IMR-90 (cell line): ENCODE results near the gene RPS6KA5. TPM values are rescaled to one million over a fixed set of nuclear protein-coding genes. Genes with fewer than 3 reads are reported as not detected.
"Not testable (repeated sequence)": the region's sequence is repeated elsewhere in the genome, so short reads cannot be mapped to it uniquely, and the experiment has no call there.

Experiments
- ATAC-seq: fragments of 200-7000 bp; cut with Tn5 transposase; 2 replicates; pipeline ENCODE4 v1.9.1; 2020; ENCODE audit warnings: low read depth, mild to moderate bottlenecking, moderate library complexity
- BruUV-seq: library from RNA; stranded (reverse); fragments of 400-500 nt; replicated peaks from 2 replicates; lab custom pipeline; 2021; lab: Mats Ljungman, UMichigan
- CTCF ChIA-PET: fragments of 300-600 bp; formaldehyde crosslinking; extraction: SDS; loops from one replicate; lab custom pipeline; 2021; ENCODE audit warnings: antibody characterized with exemption; lab: Yijun Ruan, JAX
- POLR2A ChIA-PET: fragments of 300-600 bp; sonication (Branson Sonifier 250); formaldehyde crosslinking; loops from one replicate; lab custom pipeline; 2022; ENCODE audit warnings: antibody characterized with exemption; ENCODE audit not compliant: unreplicated experiment; lab: Charles Lee
- DNase-seq: peaks from one replicate; pipeline ENCODE4 v3.0.0; 2013
- H2AFZ ChIP-seq: replicated peaks from 2 replicates; pipeline ENCODE3; 2013; ENCODE audit warnings: low read length, mild to moderate bottlenecking; ENCODE audit not compliant: poor library complexity
- H2AK5ac ChIP-seq: 2 replicates; pipeline ENCODE4 v1.6.1; 2013; ENCODE audit warnings: low read depth, low read length, inconsistent platforms
- H2AK9ac ChIP-seq: replicated peaks from 2 replicates; pipeline ENCODE3; 2013; ENCODE audit warnings: mild to moderate bottlenecking, low read depth, low read length, moderate library complexity; ENCODE audit not compliant: poor library complexity
- H2BK120ac ChIP-seq: 2 replicates; pipeline ENCODE4 v1.6.1; 2013; ENCODE audit warnings: low read depth, low read length, inconsistent platforms
- H2BK15ac ChIP-seq: 3 replicates; pipeline ENCODE4 v1.6.1; 2013; ENCODE audit warnings: low read depth, low read length, inconsistent platforms
- H2BK20ac ChIP-seq: 2 replicates; pipeline ENCODE4 v1.6.1; 2013; ENCODE audit warnings: low read depth, mild to moderate bottlenecking, inconsistent platforms, low read length, moderate library complexity
- H2BK5ac ChIP-seq: 2 replicates; pipeline ENCODE4 v1.6.1; 2013; ENCODE audit warnings: mild to moderate bottlenecking, low read depth, low read length, inconsistent platforms; ENCODE audit not compliant: poor library complexity, severe bottlenecking
- H3K14ac ChIP-seq: replicated peaks from 2 replicates; pipeline ENCODE4 v1.6.1; 2013; ENCODE audit warnings: low read depth, low read length, inconsistent platforms
- H3K18ac ChIP-seq: 2 replicates; pipeline ENCODE4 v1.6.1; 2013; ENCODE audit warnings: low read depth, low read length, control low read depth
- H3K23ac ChIP-seq: 2 replicates; pipeline ENCODE4 v1.6.1; 2013; ENCODE audit warnings: low read depth, low read length, inconsistent platforms
- H3K27ac ChIP-seq: 2 replicates; pipeline ENCODE4 v1.5.1; 2013; ENCODE audit warnings: mild to moderate bottlenecking, control low read depth, low read length; ENCODE audit not compliant: insufficient read depth
- H3K27me3 ChIP-seq: 2 replicates; pipeline ENCODE4 v1.6.1; 2013; ENCODE audit warnings: low read length; ENCODE audit not compliant: control insufficient read depth, insufficient read depth
- H3K36me3 ChIP-seq: 2 replicates; pipeline ENCODE4 v1.6.1; 2013; ENCODE audit warnings: low read length, mixed read lengths; ENCODE audit not compliant: control insufficient read depth, insufficient read depth
- H3K4ac ChIP-seq: 2 replicates; pipeline ENCODE4 v1.6.1; 2013; ENCODE audit warnings: low read depth, low read length, inconsistent platforms
- H3K4me1 ChIP-seq: 2 replicates; pipeline ENCODE4 v1.6.1; 2013; ENCODE audit warnings: low read length, mixed read lengths; ENCODE audit not compliant: control insufficient read depth, insufficient read depth
- H3K4me2 ChIP-seq: 2 replicates; pipeline ENCODE4 v1.6.1; 2013; ENCODE audit warnings: low read depth, mild to moderate bottlenecking, control low read depth, low read length, moderate library complexity
- H3K4me3 ChIP-seq: 2 replicates; pipeline ENCODE4 v1.5.1; 2013; ENCODE audit warnings: low read depth, mild to moderate bottlenecking, control low read depth, low read length, moderate library complexity; ENCODE audit not compliant: insufficient read depth
- H3K56ac ChIP-seq: 2 replicates; pipeline ENCODE4 v1.6.1; 2013; ENCODE audit warnings: low read length, inconsistent platforms; ENCODE audit not compliant: insufficient read depth; ENCODE audit errors: extremely low read depth
- H3K79me1 ChIP-seq, 2 experiments: 2 replicates each; pipeline ENCODE4 v1.6.1; 2013; ENCODE audit warnings: low read length in 2 of 2, inconsistent platforms in 1 of 2, low read depth in 1 of 2
- H3K9ac ChIP-seq: 2 replicates; pipeline ENCODE4 v1.6.1; 2013; ENCODE audit warnings: low read depth, low read length, control low read depth
- H3K9me1 ChIP-seq: 2 replicates; pipeline ENCODE4 v1.6.1; 2013; ENCODE audit warnings: low read length, inconsistent platforms; ENCODE audit not compliant: insufficient read depth
- H3K9me3 ChIP-seq: 2 replicates; pipeline ENCODE4 v1.6.1; 2013; ENCODE audit warnings: low read length; ENCODE audit not compliant: control insufficient read depth, insufficient read depth
- H4K20me1 ChIP-seq: 2 replicates; pipeline ENCODE4 v1.6.1; 2013; ENCODE audit warnings: low read length, inconsistent platforms; ENCODE audit not compliant: insufficient read depth
- H4K5ac ChIP-seq: 2 replicates; pipeline ENCODE4 v1.6.1; 2013; ENCODE audit warnings: mild to moderate bottlenecking, low read depth, low read length, control low read depth
- H4K8ac ChIP-seq, 2 experiments: 2 replicates each; pipeline ENCODE4 v1.6.1; 2013; ENCODE audit warnings: low read depth in 2 of 2, low read length in 2 of 2, control low read depth in 1 of 2, inconsistent platforms in 1 of 2
- H4K91ac ChIP-seq: 2 replicates; pipeline ENCODE4 v1.6.1; 2013; ENCODE audit warnings: low read depth, low read length, inconsistent platforms; ENCODE audit not compliant: insufficient read depth
- BHLHE40 ChIP-seq: fragments of 150-350 bp; IDR thresholded peaks from 2 replicates; pipeline ENCODE4 v1.6.1; 2016; ENCODE audit warnings: mild to moderate bottlenecking, low read depth, low read length
- MAZ ChIP-seq: IDR thresholded peaks from 2 replicates; pipeline ENCODE4 v1.6.1; 2012; ENCODE audit warnings: low read depth, mild to moderate bottlenecking, low read length, improper control_type of control experiment, moderate library complexity, borderline replicate concordance
- RCOR1 ChIP-seq: IDR thresholded peaks from 2 replicates; pipeline ENCODE4 v1.6.1; 2012; ENCODE audit warnings: mild to moderate bottlenecking, low read length, improper control_type of control experiment; ENCODE audit not compliant: insufficient replicate concordance
- RFX5 ChIP-seq: IDR thresholded peaks from 2 replicates; pipeline ENCODE4 v1.8.0; 2012; ENCODE audit warnings: low read depth, mild to moderate bottlenecking, low read length, moderate library complexity
- SMC3 ChIP-seq: fragments of 150-350 bp; IDR thresholded peaks from 2 replicates; pipeline ENCODE4 v1.6.1; 2016; ENCODE audit warnings: low read depth, mild to moderate bottlenecking, antibody characterized with exemption, low read length, moderate library complexity
- USF2 ChIP-seq: fragments of 150-350 bp; IDR thresholded peaks from 2 replicates; pipeline ENCODE4 v1.6.1; 2017; ENCODE audit warnings: mild to moderate bottlenecking, antibody characterized with exemption, low read length, low read depth
- WGBS, 2 experiments: methylation state at CpG; one replicate each; pipeline versions ENCODE4 v1.1.5 to v1.1.7; 2013; ENCODE audit warnings: missing lambda C conversion rate in 2 of 2; ENCODE audit not compliant: insufficient read length in 1 of 2; ENCODE audit errors: extremely low coverage in 2 of 2; 5-methylcytosine and 5-hydroxymethylcytosine counted together
- dilution Hi-C: fragments of 300-500 bp; cut with HindIII; formaldehyde crosslinking; loops from one replicate; pipeline ENCODE4 v1.14.3; 2018; ENCODE audit warnings: low sequenced_read_pairs; ENCODE audit not compliant: unreplicated experiment
- in situ Hi-C: fragments of 300-500 bp; cut with MboI; formaldehyde crosslinking; loops from 3 replicates; pipeline ENCODE4 v1.14.3; 2019; ENCODE audit warnings: low sequenced_read_pairs, inconsistent platforms, mixed read lengths
- intact Hi-C: fragments of 100-400 bp; cut with micrococcal nuclease; formaldehyde crosslinking; loops from 2 replicates; pipeline ENCODE4 v1.10.0; 2022
- polyA plus RNA-seq, 3 experiments: library from polyadenylated mRNA; depleted of rRNA; stranded (reverse); fragments of >200 nt; gene quantifications; 2 replicates each; pipeline ENCODE4 v1.2.3, GENCODE V29; 2012; ENCODE audit warnings: low replicate concordance in 1 of 3
- total RNA-seq: library from RNA; depleted of rRNA; stranded (reverse); fragments of >200 nt; gene quantifications from 2 replicates; pipeline ENCODE4 v1.2.3, GENCODE V29; 2012

Gene RPS6KA5
- total and polyA plus RNA-seq, 2 of the 4 experiments (the other 2 are of a cell fraction), result 0.36 TPM

- Histone ChIP-seq H3K18ac (no peak overlapping the region), H3K79me1 (no peaks in the 10 kb centered on the region), H4K91ac (no peak overlapping the region), H3K27me3 (no peaks in the 10 kb centered on the region), H3K9ac (no peak overlapping the region), H2BK20ac (no peak overlapping the region), H2AFZ (no peak overlapping the region), H3K36me3 (no peaks in the 10 kb centered on the region), H4K5ac (no peak overlapping the region), H3K4me1 (no peaks in the 10 kb centered on the region), H2BK15ac (no peak overlapping the region), H3K27ac (no peak overlapping the region), H3K56ac (no peak overlapping the region), H2BK120ac (no peak overlapping the region), H2AK5ac (no peak overlapping the region), H4K20me1 (no peaks in the 10 kb centered on the region), H3K9me3 (no peaks in the 10 kb centered on the region), H2AK9ac (no peak overlapping the region), H3K9me1 (no peaks in the 10 kb centered on the region), H2BK5ac (no peak overlapping the region), H3K4me2 (no peak overlapping the region), H3K23ac (no peak overlapping the region), H3K14ac (no peak overlapping the region), H3K4me3 (no peak overlapping the region), H4K8ac (no peak overlapping the region), H3K4ac (no peak overlapping the region)
- dilution Hi-C loops, result no loop called here
- intact Hi-C loops, result no loop called here
- ChIA-PET POLR2A (no interaction called here), CTCF (no interaction called here)
- ATAC-seq (no peak), DNase-seq (no peak)
- TF ChIP-seq RCOR1, result no peak
- no peak for TF ChIP-seq BHLHE40
- TF ChIP-seq SMC3, result no peak
- no peak for TF ChIP-seq USF2
- TF ChIP-seq MAZ, result no peak
- no peak for TF ChIP-seq RFX5
- no TSS peak for BruUV-seq
- no CpG with 5 or more reads among the region's 1 CpG for WGBS, 2 experiments
- in situ Hi-C loops, result no loop called here
These were observed 24.6 kb downstream of the RPS6KA5 start for GRCh38 chr14:91035855-91036254.

GRCh38 chr14:91034379-91034778 lies 26.1 kb downstream of the RPS6KA5 start:
- ATAC-seq, H3K27me3 ChIP-seq, H4K8ac ChIP-seq, H2BK5ac ChIP-seq, H2BK120ac ChIP-seq, H3K36me3 ChIP-seq, H2AK9ac ChIP-seq, H2AFZ ChIP-seq, H3K9me1 ChIP-seq, POLR2A ChIA-PET, H3K4me1 ChIP-seq, H2BK20ac ChIP-seq, H3K4ac ChIP-seq, in situ Hi-C loops, H4K20me1 ChIP-seq, intact Hi-C loops, BruUV-seq, H4K5ac ChIP-seq, H3K27ac ChIP-seq, H3K79me1 ChIP-seq, H2AK5ac ChIP-seq, DNase-seq, H3K9ac ChIP-seq, H3K4me2 ChIP-seq, H3K4me3 ChIP-seq, H3K14ac ChIP-seq, H2BK15ac ChIP-seq, H3K56ac ChIP-seq, dilution Hi-C loops, H4K91ac ChIP-seq, H3K9me3 ChIP-seq, H3K23ac ChIP-seq, H3K18ac ChIP-seq: not testable (repeated sequence)
- CTCF ChIA-PET, result interaction anchor here (0.6 to 0.7 kb wide), 2 partner anchors 43 to 268 kb away, joined by 3 read pairs; no protein-coding TSS in a partner anchor
- WGBS, 2 experiments, result 93% methylated on average over 6 of the region's 10 CpGs; no CpG with 5 or more reads in 1 of the 2 experiments
